HG02973 (cell line): ENCODE results near the gene ARHGEF33.

Source experiments
- ATAC-seq: cut with Tn5 transposase; IDR thresholded peaks from one replicate; pipeline ENCODE4 v1.9.1; 2021; ENCODE audit warnings: moderate library complexity; ENCODE audit not compliant: unreplicated experiment

ARHGEF33 gene

GRCh38 chr2:38889575-38889974, at the start of gene ARHGEF33:
ARHGEF33 (plus strand) TSS chr2:38889875; CDS start chr2:38919448, 29,573 bp downstream.
- no peak for ATAC-seq

GRCh38 chr2:38850045-38850444, 39.6 kb upstream of the ARHGEF33 start:
- peak; percentile 82 for ATAC-seq

- no peak for ATAC-seq
Observed at GRCh38 chr2:38856165-38856564, 33.5 kb upstream of the ARHGEF33 start.

- ATAC-seq, result no peak
Observed at GRCh38 chr2:38862476-38862875, 27.2 kb upstream of the ARHGEF33 start.

- ATAC-seq, result no peak
Observed at GRCh38 chr2:38863061-38863695, 26.5 kb upstream of the ARHGEF33 start.

- ATAC-seq, result no peak
Observed at GRCh38 chr2:38866773-38867443, 22.8 kb upstream of the ARHGEF33 start.

GRCh38 chr2:38871432-38871831, 18.2 kb upstream of the ARHGEF33 start:
- no peak for ATAC-seq

GRCh38 chr2:38873763-38874162, 15.9 kb upstream of the ARHGEF33 start:
- no peak for ATAC-seq

GRCh38 chr2:38875227-38875575, 14.5 kb upstream of the ARHGEF33 start:
- no peak for ATAC-seq

GRCh38 chr2:38875576-38876367, 13.9 kb upstream of the ARHGEF33 start, which contains the start of the genes DHX57 and MORN2:
DHX57 (minus strand) TSS chr2:38875934; CDS start chr2:38868405, 7,529 bp downstream.
MORN2 (plus strand) TSS chr2:38875976.
- ATAC-seq, result peak; percentile 100

- no peak for ATAC-seq
Observed at GRCh38 chr2:38876407-38876806, 13.3 kb upstream of the ARHGEF33 start.

GRCh38 chr2:38886063-38886462, 3.6 kb upstream of the ARHGEF33 start:
- ATAC-seq, result no peak

- no peak for ATAC-seq
Observed at GRCh38 chr2:38887347-38887746, 2.3 kb upstream of the ARHGEF33 start.

GRCh38 chr2:38887902-38888554, 1.6 kb upstream of the ARHGEF33 start:
- no peak for ATAC-seq

- no peak for ATAC-seq
Observed at GRCh38 chr2:38889045-38889444, 630 bp upstream of the ARHGEF33 start.

- no peak for ATAC-seq
Observed at GRCh38 chr2:38892819-38893218, 3.1 kb downstream of the ARHGEF33 start.

GRCh38 chr2:38898256-38898655, 8.6 kb downstream of the ARHGEF33 start:
- no peak for ATAC-seq

GRCh38 chr2:38900726-38901125, 11.1 kb downstream of the ARHGEF33 start:
- ATAC-seq, result no peak

GRCh38 chr2:38905251-38905650, 15.6 kb downstream of the ARHGEF33 start:
- ATAC-seq, result no peak

- no peak for ATAC-seq
Observed at GRCh38 chr2:38907242-38907641, 17.6 kb downstream of the ARHGEF33 start.
